Mucosa of gallbladder (tissue), 1 donor: ENCODE results near the gene FCHO2. TPM values are rescaled to one million over a fixed set of nuclear protein-coding genes. Genes with fewer than 3 reads are reported as not detected.

Experiments used
- DNase-seq: peaks from one replicate; pipeline ENCODE4 v3.0.0-alpha.2; 2020; ENCODE audit warnings: low spot score
- total RNA-seq: library from RNA; stranded (reverse); gene quantifications from one replicate; pipeline ENCODE4 v1.2.1, GENCODE V29; 2021
- donor health status: DM: no; HTN: no; CAD: no.

The FCHO2 gene
- total RNA-seq, 1 donor from 2014 or later, result 43.2 TPM

GRCh38 chr5:73135021-73135420 lies 179.2 kb downstream of the FCHO2 start:
- no peak for DNase-seq

GRCh38 chr5:73135429-73136054 lies 179.7 kb downstream of the FCHO2 start:
- DNase-seq, result no peak

- no peak for DNase-seq
Observed at GRCh38 chr5:73136055-73136562, 180.3 kb downstream of the FCHO2 start.

GRCh38 chr5:73137563-73138530 lies 182.0 kb downstream of the FCHO2 start:
- DNase-seq, result no peak

GRCh38 chr5:73139485-73139884 lies 183.6 kb downstream of the FCHO2 start:
- DNase-seq, result no peak

Other genes starting within 250 kb of the FCHO2 start
- 99.6 TPM for gene TNPO1, start 139.4 kb upstream of the FCHO2 start, total RNA-seq
- 1.6 TPM for gene TMEM171, start 164.5 kb downstream of the FCHO2 start, total RNA-seq
- gene TMEM174, start 217.2 kb downstream of the FCHO2 start, total RNA-seq, result not detected